GM11168 (cell line): ENCODE results near the gene RETREG3.
"Not testable (repeated sequence)": the region's sequence is repeated elsewhere in the genome, so short reads cannot be mapped to it uniquely, and the experiment has no call there.

Experiments
- in situ Hi-C: fragments of 300-500 bp; cut with MboI; formaldehyde crosslinking; loops from one replicate; pipeline ENCODE4 v1.12.0; 2022; ENCODE audit warnings: low sequenced_read_pairs; ENCODE audit not compliant: unreplicated experiment

Gene RETREG3

GRCh38 chr17:42613699-42614295 is 4.6 kb upstream of the RETREG3 start:
- in situ Hi-C loops = no loop called here

- in situ Hi-C loops = no loop called here
These were observed 2.8 kb upstream of the RETREG3 start for GRCh38 chr17:42612013-42612412.

GRCh38 chr17:42609814-42610801 is 934 bp upstream of the RETREG3 start:
- in situ Hi-C loops = not testable (repeated sequence)

- in situ Hi-C loops = no loop called here
These were observed 631 bp downstream of the RETREG3 start for GRCh38 chr17:42608305-42609181.

GRCh38 chr17:42607769-42608168 is 1.4 kb downstream of the RETREG3 start:
- in situ Hi-C loops = no loop called here

- in situ Hi-C loops = no loop called here
These were observed 5.9 kb downstream of the RETREG3 start for GRCh38 chr17:42603318-42603717.

- in situ Hi-C loops = no loop called here
These were observed 10.3 kb downstream of the RETREG3 start for GRCh38 chr17:42598905-42599304.

GRCh38 chr17:42596386-42596785 is 12.8 kb downstream of the RETREG3 start:
- in situ Hi-C loops = no loop called here

GRCh38 chr17:42591411-42591810 is 17.8 kb downstream of the RETREG3 start:
- in situ Hi-C loops = no loop called here

- in situ Hi-C loops = no loop called here
These were observed 18.3 kb downstream of the RETREG3 start for GRCh38 chr17:42590886-42591285.

GRCh38 chr17:42586514-42587230 is 22.5 kb downstream of the RETREG3 start:
- in situ Hi-C loops = no loop called here

GRCh38 chr17:42585353-42585752 is 23.8 kb downstream of the RETREG3 start:
- in situ Hi-C loops = no loop called here

GRCh38 chr17:42584880-42585279 is 24.3 kb downstream of the RETREG3 start:
- in situ Hi-C loops = loop anchor here (5.0 kb wide), 1 partner anchor 82 kb away; no protein-coding TSS in a partner anchor

- in situ Hi-C loops = loop anchor here (5.0 kb wide), 1 partner anchor 85 kb away; no protein-coding TSS in a partner anchor
These were observed 27.4 kb downstream of the RETREG3 start for GRCh38 chr17:42581744-42582270.

- in situ Hi-C loops = loop anchor here (5.0 to 10.0 kb wide), 2 partner anchors 87 to 185 kb away; partner anchors contain the start of gene RAMP2
These were observed 29.2 kb downstream of the RETREG3 start for GRCh38 chr17:42579794-42580551.

- in situ Hi-C loops = loop anchor here (10.0 kb wide), 1 partner anchor 186 kb away; the partner anchor contains the start of gene RAMP2
These were observed 30.8 kb downstream of the RETREG3 start for GRCh38 chr17:42578282-42578869.

- in situ Hi-C loops = loop anchor here (10.0 kb wide), 1 partner anchor 187 kb away; the partner anchor contains the start of gene RAMP2
These were observed 31.5 kb downstream of the RETREG3 start, which contains the start of gene PSMC3IP for GRCh38 chr17:42577532-42578281. Gene PSMC3IP, minus strand, starts transcription at chr17:42577729. Its CDS starts 43 bp downstream, at chr17:42577686.
